K562 (cell line): ENCODE results near the gene MUCL3. TPM values are rescaled to one million over a fixed set of nuclear protein-coding genes. Genes with fewer than 3 reads are reported as not detected.

Experiments used
- AFF1 ChIP-seq, 2 experiments: fragments of 450-650 bp; IDR thresholded peaks; 2 replicates each; pipeline ENCODE4 v1.6.1; 2018; ENCODE audit warnings: mild to moderate bottlenecking in 2 of 2, low read depth in 1 of 2; ENCODE audit not compliant: partially characterized antibody in 2 of 2
- COPS2 ChIP-seq: fragments of 450-650 bp; conservative IDR thresholded peaks from 2 replicates; pipeline ENCODE4 v1.6.1; 2016; ENCODE audit warnings: mild to moderate bottlenecking, moderate library complexity
- CXXC5 ChIP-seq: fragments of 250-450 bp; sonication (Bioruptor Pico); IDR thresholded peaks from 2 replicates; pipeline ENCODE4 v1.8.0; 2022; ENCODE audit warnings: inconsistent platforms, mild to moderate bottlenecking, moderate library complexity
- FUS ChIP-seq: fragments of 200-400 bp; formaldehyde crosslinking; optimal IDR thresholded peaks from 2 replicates; pipeline ENCODE3; 2017; ENCODE audit warnings: low read depth, low read length
- HEY1 ChIP-seq: fragments of 250-450 bp; sonication (Bioruptor Pico); IDR thresholded peaks from 2 replicates; pipeline ENCODE4 v1.5.0; 2020; ENCODE audit warnings: mild to moderate bottlenecking, moderate library complexity, borderline replicate concordance
- JUND ChIP-seq, 2 experiments: IDR thresholded peaks; 2 replicates in 1 of 2; 3 replicates in 1 of 2; pipeline ENCODE4 v1.6.1; 2011; ENCODE audit warnings: borderline replicate concordance in 2 of 2, low read depth in 2 of 2, low read length in 2 of 2, improper control_type of control experiment in 1 of 2, missing biosample characterization in 1 of 2, missing genetic modification characterization in 1 of 2, missing genetic modification reagents in 1 of 2
- MAZ ChIP-seq, 2 experiments: fragments of 450-650 bp in 1 of 2; sonication (generic) in 1 of 2; formaldehyde crosslinking; IDR thresholded peaks in 1 of 2; conservative IDR thresholded peaks in 1 of 2; 2 replicates each; pipeline versions ENCODE4 v1.4.0 to v1.5.0; 2020; ENCODE audit warnings: mild to moderate bottlenecking in 1 of 2, missing genetic modification reagents in 1 of 2
- NR1H2 ChIP-seq: sonication (generic); formaldehyde crosslinking; IDR thresholded peaks from 2 replicates; pipeline ENCODE4 v1.4.0; 2020; ENCODE audit warnings: mild to moderate bottlenecking, missing genetic modification reagents
- PHB ChIP-seq: fragments of 250-450 bp; sonication (Bioruptor Pico); IDR thresholded peaks from 2 replicates; pipeline ENCODE4 v1.5.0; 2021
- PPARD ChIP-seq: fragments of 250-450 bp; sonication (Bioruptor Pico); IDR thresholded peaks from 2 replicates; pipeline ENCODE4 v1.8.0; 2022; ENCODE audit warnings: inconsistent platforms, mild to moderate bottlenecking, moderate library complexity
- RBM22 ChIP-seq: fragments of 200-400 bp; formaldehyde crosslinking; IDR thresholded peaks from 2 replicates; pipeline ENCODE4 v1.6.1; 2018; ENCODE audit warnings: low read length, low read depth; ENCODE audit not compliant: poor library complexity, severe bottlenecking
- SNRNP70 ChIP-seq: fragments of 200-400 bp; formaldehyde crosslinking; optimal IDR thresholded peaks from 2 replicates; pipeline ENCODE3; 2017; ENCODE audit warnings: low read depth, low read length
- SREBF2 ChIP-seq: sonication (generic); formaldehyde crosslinking; IDR thresholded peaks from 2 replicates; pipeline ENCODE4 v1.4.0; 2020; ENCODE audit warnings: mild to moderate bottlenecking, missing genetic modification reagents
- STAT5B ChIP-seq: fragments of 250-450 bp; sonication (Bioruptor Pico); IDR thresholded peaks from 2 replicates; pipeline ENCODE4 v1.8.0; 2021; ENCODE audit warnings: mild to moderate bottlenecking, inconsistent platforms
- ZBTB17 ChIP-seq: fragments of 450-650 bp; formaldehyde crosslinking; IDR thresholded peaks from 2 replicates; pipeline ENCODE4 v1.4.0; 2020; ENCODE audit warnings: mild to moderate bottlenecking
- ZEB2 ChIP-seq: fragments of 450-650 bp; IDR thresholded peaks from 2 replicates; pipeline ENCODE4 v1.6.1; 2016
- ZNF133 ChIP-seq: fragments of 250-450 bp; sonication (Bioruptor Pico); IDR thresholded peaks from 2 replicates; pipeline ENCODE4 v1.4.0; 2020; ENCODE audit warnings: mild to moderate bottlenecking
- ZNF212 ChIP-seq: fragments of 450-650 bp; formaldehyde crosslinking; IDR thresholded peaks from 2 replicates; pipeline ENCODE4 v1.4.0; 2020; ENCODE audit warnings: mild to moderate bottlenecking
- ZNF274 ChIP-seq: IDR thresholded peaks from 2 replicates; pipeline ENCODE4 v1.6.1; 2011; ENCODE audit warnings: low read depth, mild to moderate bottlenecking, low read length, moderate library complexity, borderline replicate concordance
- polyA plus RNA-seq, 8 experiments: library from polyadenylated mRNA; depleted of rRNA in 4 of 8; stranded (reverse) in 5 of 8; unstranded in 3 of 8; fragments of >200 nt; fragmentation: Nextera tagmentation in 2 of 8; fragmentation: Illumina TruSeq in 1 of 8; extraction: Ambion mirVana in 2 of 8; extraction: Trizol in 1 of 8; gene quantifications; 2 replicates each; pipeline versions ENCODE4 v1.2.1 to v1.2.3, GENCODE V29; 2011 to 2014; ENCODE audit warnings: inconsistent platforms in 1 of 8, missing spikeins in 1 of 8
- total RNA-seq, 7 experiments: library from RNA; depleted of rRNA in 6 of 7; stranded (reverse); fragments of >200 nt in 6 of 7; fragmentation: Illumina TruSeq in 2 of 7; extraction: Trizol in 2 of 7; gene quantifications; 2 replicates each; pipeline versions ENCODE4 v1.2.1 to v1.2.3, GENCODE V29; 2011 to 2021; ENCODE audit warnings: low replicate concordance in 1 of 7
- TF ChIP-seq, protein P1 (sequence below): fragments of 450-650 bp; formaldehyde crosslinking; conservative IDR thresholded peaks from 2 replicates; pipeline ENCODE4 v1.4.0; 2022; ENCODE audit warnings: mild to moderate bottlenecking, missing genetic modification characterization

The MUCL3 gene
- total and polyA plus RNA-seq, 9 of the 15 experiments (the other 6 are each of a cell fraction or from before 2014, with no cell fraction given) = 0.07 TPM; not detected in 8

DNA sequence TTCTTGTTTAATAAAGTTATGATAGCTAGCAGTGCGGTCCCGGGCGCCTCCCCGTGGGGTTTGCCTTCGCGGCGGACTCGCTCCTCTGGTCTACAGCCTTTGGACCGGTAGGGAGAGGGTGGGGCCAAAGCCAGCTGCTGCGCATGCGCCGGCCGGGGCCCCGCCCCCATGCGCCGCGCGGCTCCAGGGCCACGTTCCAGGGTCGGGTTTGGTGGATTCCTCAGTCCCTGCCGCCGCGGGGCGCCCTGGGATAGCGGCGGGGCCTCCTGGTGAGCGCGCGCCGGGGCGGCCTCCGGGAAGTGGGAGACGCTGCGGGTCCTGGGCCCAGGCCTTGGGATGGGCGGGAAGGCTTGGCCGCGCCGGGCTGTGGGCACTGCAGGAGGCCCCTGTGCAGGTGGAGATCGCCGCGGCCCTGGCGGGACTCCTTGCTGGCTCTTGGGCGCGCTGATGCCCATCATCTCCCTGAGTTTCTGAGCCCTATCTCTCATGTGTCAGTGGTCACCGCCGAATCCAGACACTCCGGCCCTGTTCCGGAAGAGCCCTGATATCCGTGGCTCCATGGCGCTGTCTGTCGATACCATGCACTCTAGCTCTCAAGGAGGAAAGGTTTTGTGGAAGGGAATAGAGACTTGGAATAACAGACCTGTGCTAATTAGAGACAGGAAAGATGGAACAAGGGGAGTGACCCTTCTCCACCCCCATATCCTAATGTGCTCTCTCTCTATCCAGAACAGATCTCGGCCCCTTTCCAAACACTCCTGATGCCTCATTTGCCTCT is 26.5 kb upstream of the MUCL3 start, which contains the start of gene VARS2 (continued):
- TF ChIP-seq HEY1 (CRISPR knock-in tag) = 0 out of 2 replicates have a peak, but pooled peaks have one; percentile 3
- TF ChIP-seq JUND (IDR thresholded peaks at IDR 0.05; ENCODE audit: borderline replicate concordance, low read depth, low read length) = peak; percentile 40; the same call in 1 of the 2 replicates
- TF ChIP-seq JUND (tag; IDR thresholded peaks at IDR 0.05; ENCODE audit: borderline replicate concordance, low read depth, low read length) = peak; percentile 53; the same call in 1 of the 3 replicates
- TF ChIP-seq ZNF212 (CRISPR knock-in tag) = peak; percentile 64; the same call in 1 of the 2 replicates
- no peak for TF ChIP-seq ZNF133
- no peak for TF ChIP-seq ZEB2
- TF ChIP-seq STAT5B (CRISPR knock-in tag) = no peak
- TF ChIP-seq NR1H2 = no peak
- peak; percentile 85 to 88 for TF ChIP-seq MAZ (CRISPR knock-in tag; conservative IDR thresholded peaks at IDR 0.05 in 1 of 2, IDR thresholded peaks at IDR 0.05 in 1 of 2)
- peak; percentile 69 for TF ChIP-seq FUS
- peak; percentile 94 for TF ChIP-seq CXXC5 (CRISPR knock-in tag)
- TF ChIP-seq COPS2 = no peak
- TF ChIP-seq AFF1 (IDR thresholded peaks at IDR 0.05; ENCODE audit: low read depth in 1 of 2, partially characterized antibody in 2 of 2) = no peak
- TF ChIP-seq SREBF2 (CRISPR knock-in tag) = no peak
- peak; percentile 22 for TF ChIP-seq RBM22
- TF ChIP-seq SNRNP70 = no peak
- peak; percentile 69; the same call in 1 of the 2 replicates for TF ChIP-seq PHB (CRISPR knock-in tag)
- no peak; the same call in 1 of the 2 replicates for TF ChIP-seq ZNF274
- TF ChIP-seq, protein P1, sequence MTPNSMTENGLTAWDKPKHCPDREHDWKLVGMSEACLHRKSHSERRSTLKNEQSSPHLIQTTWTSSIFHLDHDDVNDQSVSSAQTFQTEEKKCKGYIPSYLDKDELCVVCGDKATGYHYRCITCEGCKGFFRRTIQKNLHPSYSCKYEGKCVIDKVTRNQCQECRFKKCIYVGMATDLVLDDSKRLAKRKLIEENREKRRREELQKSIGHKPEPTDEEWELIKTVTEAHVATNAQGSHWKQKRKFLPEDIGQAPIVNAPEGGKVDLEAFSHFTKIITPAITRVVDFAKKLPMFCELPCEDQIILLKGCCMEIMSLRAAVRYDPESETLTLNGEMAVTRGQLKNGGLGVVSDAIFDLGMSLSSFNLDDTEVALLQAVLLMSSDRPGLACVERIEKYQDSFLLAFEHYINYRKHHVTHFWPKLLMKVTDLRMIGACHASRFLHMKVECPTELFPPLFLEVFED (CRISPR knock-in tag) = peak; percentile 69
- no peak for TF ChIP-seq PPARD (CRISPR knock-in tag)
- TF ChIP-seq ZBTB17 (CRISPR knock-in tag) = peak; percentile 80; the same call in 1 of the 2 replicates
